Measurements from ENCODE around the gene SOX18. TPM values are rescaled to one million over a fixed set of nuclear protein-coding genes. Genes with fewer than 3 reads are reported as not detected.

The SOX18 gene
- total RNA-seq, 1 donor from 2014 or later: not detected

GRCh38 chr20:64062276-64062595 is 12.8 kb upstream of the SOX18 start:
- H3K4me2 ChIP-seq: peak overlapping the region; percentile 86
- TF ChIP-seq EZH2phosphoT487 (IDR thresholded peaks at IDR 0.05): no peak
- TF ChIP-seq, protein P1, sequence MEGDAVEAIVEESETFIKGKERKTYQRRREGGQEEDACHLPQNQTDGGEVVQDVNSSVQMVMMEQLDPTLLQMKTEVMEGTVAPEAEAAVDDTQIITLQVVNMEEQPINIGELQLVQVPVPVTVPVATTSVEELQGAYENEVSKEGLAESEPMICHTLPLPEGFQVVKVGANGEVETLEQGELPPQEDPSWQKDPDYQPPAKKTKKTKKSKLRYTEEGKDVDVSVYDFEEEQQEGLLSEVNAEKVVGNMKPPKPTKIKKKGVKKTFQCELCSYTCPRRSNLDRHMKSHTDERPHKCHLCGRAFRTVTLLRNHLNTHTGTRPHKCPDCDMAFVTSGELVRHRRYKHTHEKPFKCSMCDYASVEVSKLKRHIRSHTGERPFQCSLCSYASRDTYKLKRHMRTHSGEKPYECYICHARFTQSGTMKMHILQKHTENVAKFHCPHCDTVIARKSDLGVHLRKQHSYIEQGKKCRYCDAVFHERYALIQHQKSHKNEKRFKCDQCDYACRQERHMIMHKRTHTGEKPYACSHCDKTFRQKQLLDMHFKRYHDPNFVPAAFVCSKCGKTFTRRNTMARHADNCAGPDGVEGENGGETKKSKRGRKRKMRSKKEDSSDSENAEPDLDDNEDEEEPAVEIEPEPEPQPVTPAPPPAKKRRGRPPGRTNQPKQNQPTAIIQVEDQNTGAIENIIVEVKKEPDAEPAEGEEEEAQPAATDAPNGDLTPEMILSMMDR (IDR thresholded peaks at IDR 0.05): no peak
- H3K36me3 ChIP-seq: no peaks in the 10 kb centered on the region
- H3K27me3 Mint-ChIP-seq (ENCODE audit: insufficient read depth, low read depth): peaks cover 17% of the 10 kb centered on the region
- H4K20me1 ChIP-seq (ENCODE audit: low read depth): peaks cover 20% of the 10 kb centered on the region
- H3K36me3 Mint-ChIP-seq: no peaks in the 10 kb centered on the region
- H3K9me3 ChIP-seq (ENCODE audit: low read depth): no peaks in the 10 kb centered on the region
- no peaks in the 10 kb centered on the region for H3K9me3 Mint-ChIP-seq
- H3K4me1 ChIP-seq: peaks cover 7% of the 10 kb centered on the region
- no peak overlapping the region for H3K9ac ChIP-seq
- peak overlapping the region; percentile 94 for H3K4me3 Mint-ChIP-seq
- H3F3A ChIP-seq (ENCODE audit: low read depth): peaks cover 5% of the 10 kb centered on the region
- H3K4me1 Mint-ChIP-seq: peaks cover 28% of the 10 kb centered on the region
- H3K79me2 ChIP-seq (ENCODE audit: low read depth): peaks cover 9% of the 10 kb centered on the region
- H3K27me3 ChIP-seq: no peaks in the 10 kb centered on the region
- DNase-seq (ENCODE audit: low spot score): no peak
- H3K27ac ChIP-seq: no peak overlapping the region
- no peak overlapping the region for H3K27ac Mint-ChIP-seq
- H2AFZ ChIP-seq (replicated peaks): no peak overlapping the region
- peak overlapping the region; percentile 99 for H3K4me3 ChIP-seq

GRCh38 chr20:64058536-64058935 is 9.1 kb upstream of the SOX18 start:
- Histone ChIP-seq H3F3A (ENCODE audit: low read depth) (peaks cover 5% of the 10 kb centered on the region), H3K27ac (no peak overlapping the region), H3K36me3 (no peaks in the 10 kb centered on the region), H3K27me3 (no peaks in the 10 kb centered on the region), H3K79me2 (ENCODE audit: low read depth) (peaks cover 1% of the 10 kb centered on the region), H3K4me3 (no peak overlapping the region), H3K9ac (no peak overlapping the region), H3K9me3 (ENCODE audit: low read depth) (no peaks in the 10 kb centered on the region), H4K20me1 (ENCODE audit: low read depth) (peaks cover 2% of the 10 kb centered on the region), H2AFZ (replicated peaks) (no peak overlapping the region), H3K4me2 (no peak overlapping the region), H3K4me1 (peaks cover 4% of the 10 kb centered on the region)
- H3K4me3 Mint-ChIP-seq: peak overlapping the region; percentile 27
- peaks cover 2% of the 10 kb centered on the region for H3K9me3 Mint-ChIP-seq
- no peaks in the 10 kb centered on the region for H3K36me3 Mint-ChIP-seq
- peaks cover 15% of the 10 kb centered on the region for H3K27me3 Mint-ChIP-seq (ENCODE audit: insufficient read depth, low read depth)
- no peak for TF ChIP-seq EZH2 (IDR thresholded peaks at IDR 0.05)
- no peak for TF ChIP-seq EZH2phosphoT487 (IDR thresholded peaks at IDR 0.05)
- TF ChIP-seq, protein P1 (IDR thresholded peaks at IDR 0.05): no peak
- no peak for DNase-seq (ENCODE audit: low spot score)
- peaks cover 22% of the 10 kb centered on the region for H3K4me1 Mint-ChIP-seq
- no peak overlapping the region for H3K27ac Mint-ChIP-seq

DNA sequence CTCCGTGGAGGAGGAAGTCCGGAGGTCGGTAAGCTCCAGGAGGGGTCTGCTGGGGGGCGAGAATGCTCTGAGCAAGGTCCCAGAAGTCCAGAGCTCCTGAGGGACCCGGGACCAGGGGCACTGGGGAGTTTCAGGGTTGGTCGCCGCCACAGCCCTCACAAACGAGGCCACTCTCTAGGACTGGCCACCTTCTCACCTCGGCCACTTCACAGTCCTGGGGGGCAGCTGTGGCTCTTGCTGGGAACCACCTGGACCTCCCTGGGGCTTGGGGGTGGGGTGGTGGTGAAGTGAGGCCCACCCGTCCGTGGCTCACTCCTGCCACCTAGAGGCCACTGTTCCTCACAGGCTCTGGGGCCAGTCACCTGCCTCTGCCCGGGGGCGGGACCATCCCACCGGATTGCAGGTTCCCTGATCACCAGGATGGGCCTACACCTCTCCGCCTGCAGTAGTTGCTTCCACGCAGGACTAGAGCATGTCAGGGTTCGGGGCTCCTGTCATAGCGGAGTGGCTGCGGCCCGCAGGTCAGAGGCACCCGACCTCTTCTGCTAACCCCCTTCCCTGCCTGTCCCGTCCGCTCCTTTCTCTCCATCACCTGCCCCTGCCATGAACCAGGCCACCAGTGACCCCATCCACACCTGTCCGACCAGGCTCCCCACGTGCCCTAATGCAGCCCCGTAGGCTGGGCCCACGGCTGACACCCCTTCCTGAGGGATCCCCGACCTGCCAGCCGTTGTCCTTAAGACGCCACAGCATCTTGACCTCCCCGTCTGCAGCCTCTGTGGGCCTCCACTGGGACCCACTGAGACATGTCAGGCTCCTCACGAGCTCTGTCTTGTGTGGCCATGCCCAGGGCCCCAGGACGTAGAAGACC is 8.4 kb upstream of the SOX18 start:
- no peak overlapping the region for H3K4me2 ChIP-seq
- peaks cover 4% of the 10 kb centered on the region for H3K4me1 ChIP-seq
- H3K4me3 Mint-ChIP-seq: no peak overlapping the region
- H3K9me3 Mint-ChIP-seq: peaks cover 2% of the 10 kb centered on the region
- peaks cover 26% of the 10 kb centered on the region for H3K4me1 Mint-ChIP-seq
- no peaks in the 10 kb centered on the region for H3K79me2 ChIP-seq (ENCODE audit: low read depth)
- no peaks in the 10 kb centered on the region for H3K36me3 ChIP-seq
- peaks cover 5% of the 10 kb centered on the region for H3K27me3 ChIP-seq
- TF ChIP-seq EZH2phosphoT487 (IDR thresholded peaks at IDR 0.05) (no peak), EZH2 (IDR thresholded peaks at IDR 0.05) (no peak)
- TF ChIP-seq, protein P1 (IDR thresholded peaks at IDR 0.05): peak; percentile 81
- peak overlapping the region; percentile 54 for H2AFZ ChIP-seq (replicated peaks)
- H3F3A ChIP-seq (ENCODE audit: low read depth): peaks cover 5% of the 10 kb centered on the region
- H3K27me3 Mint-ChIP-seq (ENCODE audit: insufficient read depth, low read depth): peaks cover 15% of the 10 kb centered on the region
- H3K27ac Mint-ChIP-seq: no peak overlapping the region
- peak; percentile 85 for DNase-seq (ENCODE audit: low spot score)
- no peak overlapping the region for H3K4me3 ChIP-seq
- no peaks in the 10 kb centered on the region for H3K9me3 ChIP-seq (ENCODE audit: low read depth)
- H3K9ac ChIP-seq: no peak overlapping the region
- H4K20me1 ChIP-seq (ENCODE audit: low read depth): no peaks in the 10 kb centered on the region
- no peak overlapping the region for H3K27ac ChIP-seq
- H3K36me3 Mint-ChIP-seq: no peaks in the 10 kb centered on the region
